Breast epithelium (tissue), 4 donors: Measurements from ENCODE around the gene REEP6. TPM values are rescaled to one million over a fixed set of nuclear protein-coding genes. Genes with fewer than 3 reads are reported as not detected.

Experiments used
- DNase-seq, 2 donors: peaks; one replicate each; pipeline ENCODE4 v3.0.0-alpha.2; 2019; ENCODE audit warnings: low spot score in 2 of 2
- H3K27ac ChIP-seq, 2 donors: fragments of 200-600 bp; sonication (generic) in 1 of 2; one replicate each; pipeline ENCODE4 v1.5.1; 2016 to 2019; ENCODE audit warnings: mild to moderate bottlenecking in 1 of 2
- H3K27me3 ChIP-seq, 2 donors: fragments of 200-600 bp; sonication (generic) in 1 of 2; one replicate each; pipeline versions ENCODE4 v1.5.1 to v1.6.0; 2017 to 2019; ENCODE audit warnings: control low read depth in 1 of 2, mild to moderate bottlenecking in 1 of 2
- H3K36me3 ChIP-seq: fragments of 200-600 bp; one replicate; pipeline ENCODE4 v1.5.1; 2019
- H3K4me1 ChIP-seq, 2 donors: fragments of 200-600 bp; sonication (generic); one replicate each; pipeline ENCODE4 v1.5.1; 2016 to 2019; ENCODE audit warnings: control low read depth in 1 of 2
- H3K4me3 ChIP-seq, 3 donors: fragments of 200-600 bp; sonication (generic); 1 replicate in 2 of 3; 2 replicates in 1 of 3; pipeline ENCODE4 v1.5.1; 2016 to 2019; ENCODE audit warnings: mild to moderate bottlenecking in 3 of 3, moderate library complexity in 2 of 3
- H3K9me3 ChIP-seq, 2 donors: fragments of 200-600 bp; sonication (generic) in 1 of 2; one replicate each; pipeline ENCODE4 v1.5.1; 2016 to 2019; ENCODE audit warnings: control low read depth in 1 of 2
- POLR2A ChIP-seq: fragments of 450-650 bp; IDR thresholded peaks from one replicate; pipeline ENCODE4 v1.6.1; 2016; ENCODE audit warnings: antibody characterized with exemption, mild to moderate bottlenecking, moderate library complexity
- POLR2AphosphoS5 ChIP-seq, 3 donors: sonication (generic); formaldehyde crosslinking; IDR thresholded peaks; one replicate each; pipeline ENCODE4 v1.6.1; 2017; ENCODE audit warnings: antibody characterized with exemption in 3 of 3
- intact Hi-C: fragments of 100-400 bp; cut with DNase I; formaldehyde crosslinking; loops from one replicate; pipeline ENCODE4 v1.15.1; 2023; ENCODE audit warnings: low total_unique reads
- total RNA-seq, 3 donors: library from RNA; depleted of rRNA; stranded (reverse); fragments of >200 nt; gene quantifications; one replicate each; pipeline ENCODE4 v1.1.0, GENCODE V29; 2016
- TF ChIP-seq, protein P1 (sequence below), 3 donors: fragments of 450-650 bp; IDR thresholded peaks; one replicate each; pipeline ENCODE4 v1.5.1; 2016 to 2017; ENCODE audit warnings: antibody characterized with exemption in 3 of 3, mild to moderate bottlenecking in 3 of 3, moderate library complexity in 3 of 3

REEP6 gene
- total RNA-seq, 3 donors from 2014 or later = 4.3 to 17.4 (median 11.0) TPM

DNA sequence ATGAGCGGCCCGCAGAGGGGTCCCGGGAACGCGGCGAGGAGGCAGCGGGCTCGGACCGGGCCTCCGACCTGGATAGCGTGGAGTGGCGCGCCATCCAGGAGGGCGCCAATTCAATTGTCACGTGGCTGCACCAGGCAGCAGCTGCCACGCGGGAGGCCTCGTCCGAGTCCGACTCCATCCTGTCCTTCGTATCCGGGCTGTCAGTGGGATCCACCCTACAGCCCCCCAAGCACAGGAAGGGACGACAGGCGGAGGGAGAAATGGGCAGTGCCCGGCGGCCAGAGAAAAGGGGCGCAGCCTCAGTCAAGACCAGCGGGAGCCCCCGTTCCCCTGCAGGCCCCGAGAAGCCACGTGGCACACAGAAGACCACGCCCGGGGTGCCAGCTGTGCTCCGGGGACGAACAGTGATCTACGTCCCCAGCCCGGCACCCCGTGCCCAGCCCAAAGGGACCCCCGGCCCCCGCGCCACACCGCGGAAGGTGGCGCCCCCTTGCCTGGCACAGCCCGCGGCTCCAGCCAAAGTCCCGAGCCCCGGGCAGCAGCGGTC lies 22.6 kb upstream of the REEP6 start:
- H3K9me3 ChIP-seq = no peaks in the 10 kb centered on the region
- DNase-seq = no peak
- TF ChIP-seq POLR2A (no peak), POLR2AphosphoS5 (IDR thresholded peaks at IDR 0.05) (no peak)
- TF ChIP-seq, protein P1, sequence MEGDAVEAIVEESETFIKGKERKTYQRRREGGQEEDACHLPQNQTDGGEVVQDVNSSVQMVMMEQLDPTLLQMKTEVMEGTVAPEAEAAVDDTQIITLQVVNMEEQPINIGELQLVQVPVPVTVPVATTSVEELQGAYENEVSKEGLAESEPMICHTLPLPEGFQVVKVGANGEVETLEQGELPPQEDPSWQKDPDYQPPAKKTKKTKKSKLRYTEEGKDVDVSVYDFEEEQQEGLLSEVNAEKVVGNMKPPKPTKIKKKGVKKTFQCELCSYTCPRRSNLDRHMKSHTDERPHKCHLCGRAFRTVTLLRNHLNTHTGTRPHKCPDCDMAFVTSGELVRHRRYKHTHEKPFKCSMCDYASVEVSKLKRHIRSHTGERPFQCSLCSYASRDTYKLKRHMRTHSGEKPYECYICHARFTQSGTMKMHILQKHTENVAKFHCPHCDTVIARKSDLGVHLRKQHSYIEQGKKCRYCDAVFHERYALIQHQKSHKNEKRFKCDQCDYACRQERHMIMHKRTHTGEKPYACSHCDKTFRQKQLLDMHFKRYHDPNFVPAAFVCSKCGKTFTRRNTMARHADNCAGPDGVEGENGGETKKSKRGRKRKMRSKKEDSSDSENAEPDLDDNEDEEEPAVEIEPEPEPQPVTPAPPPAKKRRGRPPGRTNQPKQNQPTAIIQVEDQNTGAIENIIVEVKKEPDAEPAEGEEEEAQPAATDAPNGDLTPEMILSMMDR (IDR thresholded peaks at IDR 0.05) = no peak
- peaks cover 34 to 38% of the 10 kb centered on the region in 2 donors for H3K4me1 ChIP-seq
- H3K27ac ChIP-seq = no peak overlapping the region
- H3K4me3 ChIP-seq = peak overlapping the region in 2 of 3 donors; percentile 49 to 69
- intact Hi-C loops = no loop called here
- no peaks in the 10 kb centered on the region for H3K36me3 ChIP-seq
- peaks cover 28 to 68% of the 10 kb centered on the region in 2 donors for H3K27me3 ChIP-seq

DNA sequence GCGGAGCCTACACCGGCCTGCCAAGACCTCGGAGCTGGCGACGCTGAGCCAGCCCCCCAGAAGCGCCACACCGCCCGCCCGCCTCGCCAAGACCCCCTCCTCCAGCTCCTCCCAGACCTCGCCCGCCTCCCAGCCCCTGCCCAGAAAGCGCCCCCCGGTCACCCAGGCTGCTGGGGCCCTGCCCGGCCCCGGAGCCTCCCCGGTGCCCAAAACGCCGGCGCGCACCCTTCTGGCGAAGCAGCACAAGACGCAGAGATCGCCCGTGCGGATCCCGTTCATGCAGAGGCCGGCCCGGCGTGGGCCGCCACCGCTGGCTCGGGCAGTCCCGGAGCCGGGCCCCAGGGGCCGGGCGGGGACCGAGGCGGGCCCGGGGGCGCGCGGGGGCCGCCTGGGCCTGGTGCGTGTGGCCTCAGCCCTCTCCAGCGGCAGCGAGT lies 22.1 kb upstream of the REEP6 start:
- H3K4me3 ChIP-seq = peak overlapping the region in 2 of 3 donors; percentile 49 to 69
- H3K27ac ChIP-seq = no peak overlapping the region
- peaks cover 28 to 69% of the 10 kb centered on the region in 2 donors for H3K27me3 ChIP-seq
- H3K9me3 ChIP-seq = no peaks in the 10 kb centered on the region
- H3K4me1 ChIP-seq = peaks cover 34 to 38% of the 10 kb centered on the region in 2 donors
- TF ChIP-seq POLR2AphosphoS5 (IDR thresholded peaks at IDR 0.05) (no peak), POLR2A (no peak)
- TF ChIP-seq, protein P1 (IDR thresholded peaks at IDR 0.05) = no peak
- no peaks in the 10 kb centered on the region for H3K36me3 ChIP-seq
- intact Hi-C loops = no loop called here
- no peak for DNase-seq

DNA sequence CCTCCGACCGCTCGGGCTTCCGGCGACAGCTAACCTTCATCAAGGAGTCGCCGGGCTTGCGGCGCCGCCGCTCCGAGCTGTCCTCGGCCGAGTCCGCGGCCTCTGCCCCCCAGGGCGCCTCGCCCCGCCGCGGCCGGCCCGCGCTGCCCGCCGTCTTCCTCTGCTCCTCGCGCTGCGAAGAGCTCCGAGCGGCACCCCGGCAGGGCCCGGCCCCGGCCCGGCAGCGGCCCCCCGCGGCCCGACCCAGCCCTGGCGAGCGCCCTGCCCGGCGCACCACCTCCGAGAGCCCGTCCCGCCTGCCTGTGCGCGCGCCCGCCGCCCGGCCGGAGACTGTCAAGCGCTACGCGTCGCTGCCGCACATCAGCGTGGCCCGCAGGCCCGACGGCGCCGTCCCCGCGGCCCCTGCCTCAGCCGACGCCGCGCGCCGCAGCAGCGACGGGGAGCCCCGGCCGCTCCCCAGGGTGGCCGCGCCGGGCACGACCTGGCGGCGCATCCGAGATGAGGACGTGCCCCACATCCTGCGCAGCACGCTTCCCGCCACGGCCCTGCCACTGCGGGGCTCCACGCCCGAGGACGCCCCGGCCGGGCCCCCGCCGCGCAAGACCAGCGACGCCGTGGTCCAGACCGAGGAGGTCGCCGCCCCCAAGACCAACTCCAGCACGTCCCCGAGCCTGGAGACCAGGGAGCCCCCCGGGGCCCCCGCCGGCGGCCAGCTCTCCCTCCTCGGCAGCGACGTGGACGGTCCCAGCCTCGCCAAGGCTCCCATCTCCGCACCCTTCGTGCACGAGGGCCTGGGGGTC lies 21.5 kb upstream of the REEP6 start:
- TF ChIP-seq, protein P1 (IDR thresholded peaks at IDR 0.05) = no peak
- no peak for TF ChIP-seq POLR2A
- TF ChIP-seq POLR2AphosphoS5 (IDR thresholded peaks at IDR 0.05) = no peak
- intact Hi-C loops = no loop called here
- Histone ChIP-seq H3K27ac (no peak overlapping the region), H3K4me3 (peak overlapping the region; percentile 29 to 69 (median 49)), H3K36me3 (no peaks in the 10 kb centered on the region), H3K4me1 (peaks cover 34 to 38% of the 10 kb centered on the region in 2 donors), H3K9me3 (no peaks in the 10 kb centered on the region), H3K27me3 (peaks cover 28 to 69% of the 10 kb centered on the region in 2 donors)
- DNase-seq = no peak

DNA sequence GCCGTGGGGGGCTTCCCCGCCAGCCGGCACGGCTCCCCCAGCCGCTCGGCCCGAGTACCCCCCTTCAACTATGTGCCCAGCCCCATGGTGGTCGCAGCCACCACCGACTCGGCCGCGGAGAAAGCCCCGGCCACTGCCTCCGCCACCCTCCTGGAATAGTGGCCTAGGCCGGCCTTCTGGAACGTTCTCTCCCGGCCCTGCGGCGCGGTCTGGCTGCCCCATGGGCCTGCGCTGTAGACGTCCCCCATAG lies 21.0 kb upstream of the REEP6 start:
- no peak for DNase-seq
- no peak overlapping the region for H3K27ac ChIP-seq
- peak overlapping the region; percentile 29 to 69 (median 49) for H3K4me3 ChIP-seq
- TF ChIP-seq, protein P1 (IDR thresholded peaks at IDR 0.05) = no peak
- TF ChIP-seq POLR2AphosphoS5 (IDR thresholded peaks at IDR 0.05) = no peak
- TF ChIP-seq POLR2A = no peak
- H3K36me3 ChIP-seq = no peaks in the 10 kb centered on the region
- H3K9me3 ChIP-seq = no peaks in the 10 kb centered on the region
- intact Hi-C loops = no loop called here
- H3K27me3 ChIP-seq = peaks cover 28 to 69% of the 10 kb centered on the region in 2 donors
- H3K4me1 ChIP-seq = peaks cover 34 to 38% of the 10 kb centered on the region in 2 donors

DNA sequence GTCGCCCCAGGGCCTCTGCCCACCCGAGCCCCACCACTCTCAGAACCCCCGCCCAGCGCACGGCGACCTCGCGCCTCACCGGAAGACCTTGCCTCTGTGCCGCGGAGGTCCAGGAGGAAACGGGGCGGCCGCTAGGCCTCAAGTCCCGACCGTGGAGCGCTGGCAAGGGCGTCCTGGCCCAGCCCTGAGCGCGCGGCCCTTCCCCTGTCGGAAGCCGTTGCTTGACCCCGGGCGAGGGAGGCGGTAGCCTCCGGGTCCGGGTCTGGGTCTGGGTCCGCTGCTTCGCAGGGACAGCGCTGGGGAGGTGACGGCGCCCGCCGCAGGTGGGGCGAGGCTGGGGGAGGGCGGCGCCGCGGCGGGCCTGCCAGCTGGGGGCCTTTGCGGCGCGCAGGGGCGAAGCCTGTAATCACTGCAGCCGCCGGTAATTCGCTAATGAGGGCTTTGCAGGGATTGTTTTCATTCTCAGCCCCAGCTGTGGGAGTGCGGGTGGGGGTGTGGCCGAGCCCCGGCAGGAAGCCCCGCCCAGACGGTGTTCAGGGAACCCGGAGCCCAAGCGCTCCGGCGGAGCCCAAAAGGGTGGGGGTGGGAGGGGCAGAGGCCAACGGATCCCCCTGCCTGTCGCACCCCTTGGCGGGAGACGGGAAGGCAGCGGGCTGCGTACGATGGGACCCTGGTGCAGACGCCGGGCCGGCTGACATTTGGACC lies 20.5 kb upstream of the REEP6 start:
- peak in 1 of 2 donors; percentile 43 for DNase-seq
- Histone ChIP-seq H3K36me3 (no peaks in the 10 kb centered on the region), H3K4me1 (peaks cover 34 to 38% of the 10 kb centered on the region in 2 donors), H3K9me3 (no peaks in the 10 kb centered on the region), H3K27ac (no peak overlapping the region), H3K27me3 (peaks cover 28 to 69% of the 10 kb centered on the region in 2 donors), H3K4me3 (peak overlapping the region; percentile 29 to 69 (median 49))
- intact Hi-C loops = no loop called here
- TF ChIP-seq, protein P1 (IDR thresholded peaks at IDR 0.05) = no peak
- TF ChIP-seq POLR2AphosphoS5 (IDR thresholded peaks at IDR 0.05) = no peak
- no peak for TF ChIP-seq POLR2A
